ENCODE data around the gene NT5C. TPM values are rescaled to one million over a fixed set of nuclear protein-coding genes. Genes with fewer than 3 reads are reported as not detected.

Gene NT5C
- total RNA-seq, 1 donor from 2014 or later: 46.8 TPM

- Mint-ChIP-seq H3K4me3 (peak overlapping the region; percentile 92), H3K4me1 (peaks cover 28% of the 10 kb centered on the region), H3K27me3 (ENCODE audit: low read depth) (no peaks in the 10 kb centered on the region), H3K36me3 (peaks cover 15% of the 10 kb centered on the region), H3K27ac (peak overlapping the region; percentile 95), H3K9me3 (no peaks in the 10 kb centered on the region)
- TF ChIP-seq CTCF (IDR thresholded peaks at IDR 0.05; ENCODE audit: unreplicated experiment): no peak
- no peak for DNase-seq (ENCODE audit: low spot score in 2 of 2, unreplicated experiment in 2 of 2)
These were observed 20.4 kb upstream of the NT5C start for GRCh38 chr17:75151930-75152329.

- Mint-ChIP-seq H3K4me3 (no peak overlapping the region), H3K36me3 (peaks cover 30% of the 10 kb centered on the region), H3K27ac (no peak overlapping the region), H3K9me3 (no peaks in the 10 kb centered on the region), H3K27me3 (ENCODE audit: low read depth) (no peaks in the 10 kb centered on the region), H3K4me1 (peaks cover 20% of the 10 kb centered on the region)
- TF ChIP-seq CTCF (IDR thresholded peaks at IDR 0.05; ENCODE audit: unreplicated experiment): no peak
- DNase-seq (ENCODE audit: low spot score in 2 of 2, unreplicated experiment in 2 of 2): no peak
These were observed 16.5 kb upstream of the NT5C start for GRCh38 chr17:75147878-75148546.

GRCh38 chr17:75146592-75146991, 15.1 kb upstream of the NT5C start:
- H3K9me3 Mint-ChIP-seq: no peaks in the 10 kb centered on the region
- no peak overlapping the region for H3K4me3 Mint-ChIP-seq
- H3K4me1 Mint-ChIP-seq: peaks cover 6% of the 10 kb centered on the region
- H3K27me3 Mint-ChIP-seq (ENCODE audit: low read depth): no peaks in the 10 kb centered on the region
- TF ChIP-seq CTCF (IDR thresholded peaks at IDR 0.05; ENCODE audit: unreplicated experiment): no peak
- DNase-seq (ENCODE audit: low spot score in 2 of 2, unreplicated experiment in 2 of 2): no peak
- peaks cover 30% of the 10 kb centered on the region for H3K36me3 Mint-ChIP-seq
- no peak overlapping the region for H3K27ac Mint-ChIP-seq

GRCh38 chr17:75144816-75145512, 13.4 kb upstream of the NT5C start:
- Mint-ChIP-seq H3K36me3 (peaks cover 34% of the 10 kb centered on the region), H3K4me1 (peaks cover 4% of the 10 kb centered on the region), H3K27ac (no peak overlapping the region), H3K4me3 (no peak overlapping the region), H3K27me3 (ENCODE audit: low read depth) (no peaks in the 10 kb centered on the region), H3K9me3 (no peaks in the 10 kb centered on the region)
- DNase-seq (ENCODE audit: low spot score in 2 of 2, unreplicated experiment in 2 of 2): no peak
- no peak for TF ChIP-seq CTCF (IDR thresholded peaks at IDR 0.05; ENCODE audit: unreplicated experiment)

- peak overlapping the region; percentile 56 for H3K27ac Mint-ChIP-seq
- H3K4me3 Mint-ChIP-seq: no peak overlapping the region
- no peak for TF ChIP-seq CTCF (IDR thresholded peaks at IDR 0.05; ENCODE audit: unreplicated experiment)
- no peaks in the 10 kb centered on the region for H3K4me1 Mint-ChIP-seq
- no peaks in the 10 kb centered on the region for H3K9me3 Mint-ChIP-seq
- DNase-seq (ENCODE audit: low spot score in 2 of 2, unreplicated experiment in 2 of 2): no peak
- peaks cover 28% of the 10 kb centered on the region for H3K36me3 Mint-ChIP-seq
- H3K27me3 Mint-ChIP-seq (ENCODE audit: low read depth): no peaks in the 10 kb centered on the region
These were observed 10.9 kb upstream of the NT5C start for GRCh38 chr17:75142236-75142971.
